Colonic mucosa (tissue), 4 donors: ENCODE results near the gene FGF19. TPM values are rescaled to one million over a fixed set of nuclear protein-coding genes. Genes with fewer than 3 reads are reported as not detected.

Experiments
- DNase-seq: peaks from one replicate; pipeline ENCODE4 v3.0.0-alpha.2; 2020
- H3K27ac ChIP-seq: fragments of 200-600 bp; one replicate; pipeline ENCODE4 v1.8.0; 2021
- H3K27me3 ChIP-seq: fragments of 200-600 bp; one replicate; pipeline ENCODE4 v1.8.0; 2021
- H3K36me3 ChIP-seq: fragments of 200-600 bp; one replicate; pipeline ENCODE4 v1.8.0; 2021
- H3K4me1 ChIP-seq: fragments of 200-600 bp; one replicate; pipeline ENCODE4 v1.8.0; 2021; ENCODE audit warnings: mild to moderate bottlenecking
- H3K4me3 ChIP-seq: fragments of 200-600 bp; one replicate; pipeline ENCODE4 v1.8.0; 2021
- H3K9ac ChIP-seq, 2 donors: one replicate each; pipeline ENCODE4 v1.7.0; 2013; ENCODE audit warnings: control low read depth in 2 of 2, low read depth in 2 of 2, low read length in 2 of 2
- H3K9me3 ChIP-seq: fragments of 200-600 bp; one replicate; pipeline ENCODE4 v1.8.0; 2021
- intact Hi-C: fragments of 100-400 bp; cut with DNase I; formaldehyde crosslinking; loops from one replicate; pipeline ENCODE4 v1.14.1; 2022
- total RNA-seq, 2 donors: library from RNA; stranded (reverse); fragmentation: NEBNext Ultra II Directional in 1 of 2; extraction: Animal tissue kit (Norgen Biotek cat#: 25700) in 1 of 2; gene quantifications; one replicate each; pipeline ENCODE4 v1.2.1, GENCODE V29; 2021
- TF ChIP-seq, protein P1 (sequence below): fragments of 200-600 bp; IDR thresholded peaks from one replicate; pipeline ENCODE4 v1.8.0; 2022; ENCODE audit warnings: antibody characterized with exemption, mild to moderate bottlenecking
- donor health status: healthy.
- donor health status: DM: no; HTN: no; CAD: no.
- donor health status: DM: no; HTN: no; CAD: no.

Gene FGF19
- total RNA-seq, 2 donors from 2014 or later = 0.22 TPM; not detected in 1

DNA sequence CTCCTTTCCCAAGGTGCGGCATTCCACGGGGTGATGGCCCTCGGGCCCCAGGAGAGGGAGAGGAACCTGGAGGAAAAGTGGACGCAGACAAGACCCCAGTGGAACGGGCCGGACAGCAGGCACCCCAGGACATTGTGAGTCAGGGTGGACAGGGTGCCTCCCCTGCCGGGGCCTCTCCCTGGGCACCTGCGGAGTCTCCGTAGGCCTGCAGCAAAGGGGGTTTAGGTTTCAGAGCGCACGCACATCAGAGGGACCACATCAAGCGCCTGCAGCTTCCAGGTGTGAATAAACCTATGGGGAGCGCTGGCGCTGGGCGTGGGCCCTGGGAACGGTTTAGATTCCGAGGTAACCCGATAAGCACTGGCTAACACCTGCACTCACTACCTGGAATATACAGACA lies 22.7 kb upstream of the FGF19 start:
- H3K36me3 ChIP-seq = no peaks in the 10 kb centered on the region
- no peak overlapping the region for H3K9ac ChIP-seq
- no peak overlapping the region for H3K27ac ChIP-seq
- DNase-seq = no peak
- TF ChIP-seq, protein P1, sequence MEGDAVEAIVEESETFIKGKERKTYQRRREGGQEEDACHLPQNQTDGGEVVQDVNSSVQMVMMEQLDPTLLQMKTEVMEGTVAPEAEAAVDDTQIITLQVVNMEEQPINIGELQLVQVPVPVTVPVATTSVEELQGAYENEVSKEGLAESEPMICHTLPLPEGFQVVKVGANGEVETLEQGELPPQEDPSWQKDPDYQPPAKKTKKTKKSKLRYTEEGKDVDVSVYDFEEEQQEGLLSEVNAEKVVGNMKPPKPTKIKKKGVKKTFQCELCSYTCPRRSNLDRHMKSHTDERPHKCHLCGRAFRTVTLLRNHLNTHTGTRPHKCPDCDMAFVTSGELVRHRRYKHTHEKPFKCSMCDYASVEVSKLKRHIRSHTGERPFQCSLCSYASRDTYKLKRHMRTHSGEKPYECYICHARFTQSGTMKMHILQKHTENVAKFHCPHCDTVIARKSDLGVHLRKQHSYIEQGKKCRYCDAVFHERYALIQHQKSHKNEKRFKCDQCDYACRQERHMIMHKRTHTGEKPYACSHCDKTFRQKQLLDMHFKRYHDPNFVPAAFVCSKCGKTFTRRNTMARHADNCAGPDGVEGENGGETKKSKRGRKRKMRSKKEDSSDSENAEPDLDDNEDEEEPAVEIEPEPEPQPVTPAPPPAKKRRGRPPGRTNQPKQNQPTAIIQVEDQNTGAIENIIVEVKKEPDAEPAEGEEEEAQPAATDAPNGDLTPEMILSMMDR = no peak
- no peaks in the 10 kb centered on the region for H3K4me1 ChIP-seq
- H3K9me3 ChIP-seq = no peaks in the 10 kb centered on the region
- no peak overlapping the region for H3K4me3 ChIP-seq
- peaks cover 3% of the 10 kb centered on the region for H3K27me3 ChIP-seq
- intact Hi-C loops = no loop called here

DNA sequence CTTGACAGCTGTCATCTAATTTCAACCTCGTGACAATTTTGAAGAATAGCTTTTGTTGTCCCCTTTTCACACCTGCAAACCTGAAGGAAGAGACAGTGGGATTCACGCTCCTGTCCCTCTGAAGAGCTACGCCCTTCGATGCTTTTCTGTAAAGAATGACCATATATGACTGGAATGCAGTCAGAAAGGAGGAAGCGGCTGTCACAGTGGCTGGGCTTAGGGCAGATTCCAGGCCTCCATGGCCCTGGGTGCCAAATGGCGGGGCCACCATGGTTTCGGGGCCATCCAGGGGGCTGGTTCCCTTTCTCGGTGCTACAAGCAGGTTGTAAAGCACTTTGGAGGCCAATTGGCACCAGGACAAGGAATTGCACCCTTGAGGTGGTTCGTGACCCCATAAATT lies 22.2 kb upstream of the FGF19 start:
- no peak for DNase-seq
- Histone ChIP-seq H3K4me1 (no peaks in the 10 kb centered on the region), H3K27me3 (peaks cover 3% of the 10 kb centered on the region), H3K27ac (no peak overlapping the region), H3K9ac (no peak overlapping the region), H3K4me3 (no peak overlapping the region), H3K9me3 (no peaks in the 10 kb centered on the region), H3K36me3 (no peaks in the 10 kb centered on the region)
- TF ChIP-seq, protein P1 = no peak
- intact Hi-C loops = no loop called here

DNA sequence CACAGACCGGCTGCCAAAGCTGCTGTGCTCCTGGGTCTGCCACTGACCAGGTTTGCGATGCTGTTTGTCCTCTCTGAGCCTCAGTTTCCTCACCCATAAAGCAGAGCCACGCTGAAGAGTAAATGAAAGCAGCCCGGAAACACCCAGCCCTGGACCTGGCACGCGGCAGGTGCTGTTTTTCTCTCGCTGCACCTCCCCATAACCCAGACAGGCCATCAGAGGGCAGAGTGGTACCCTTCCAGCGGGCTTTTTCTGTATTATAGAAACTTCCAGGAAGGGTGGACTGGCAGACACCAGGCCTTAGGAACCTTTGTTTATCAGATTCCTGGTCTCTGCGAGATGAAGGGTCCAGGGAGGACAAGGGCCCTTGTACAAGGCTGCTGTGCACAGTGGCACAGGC lies 17.9 kb upstream of the FGF19 start:
- H3K27ac ChIP-seq = no peak overlapping the region
- TF ChIP-seq, protein P1 = no peak
- intact Hi-C loops = no loop called here
- no peaks in the 10 kb centered on the region for H3K4me1 ChIP-seq
- peaks cover 3% of the 10 kb centered on the region for H3K27me3 ChIP-seq
- H3K9me3 ChIP-seq = no peaks in the 10 kb centered on the region
- DNase-seq = no peak
- H3K36me3 ChIP-seq = no peaks in the 10 kb centered on the region
- H3K4me3 ChIP-seq = no peak overlapping the region
- H3K9ac ChIP-seq = no peak overlapping the region

DNA sequence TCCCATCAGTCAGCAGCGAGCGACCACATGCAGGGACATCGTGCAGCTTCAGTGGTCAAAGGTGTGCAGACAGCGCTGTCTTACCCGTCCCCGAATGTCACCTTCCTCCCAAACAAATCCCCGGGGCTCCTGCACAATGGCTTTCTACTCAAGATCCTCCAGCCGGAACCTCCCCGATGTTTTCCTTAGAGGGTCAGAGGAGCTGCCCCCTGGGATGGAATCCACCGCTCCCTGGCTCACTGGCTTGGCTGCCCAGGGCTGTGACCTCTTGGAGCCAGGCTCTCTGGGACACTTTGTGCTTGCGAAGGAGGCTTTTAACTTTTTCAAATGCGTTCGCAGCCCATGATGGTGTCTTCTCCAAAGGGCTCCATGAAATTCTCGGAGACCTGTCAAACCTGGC lies 17.3 kb upstream of the FGF19 start:
- Histone ChIP-seq H3K27me3 (peaks cover 3% of the 10 kb centered on the region), H3K9ac (no peak overlapping the region), H3K4me3 (no peak overlapping the region), H3K36me3 (no peaks in the 10 kb centered on the region), H3K27ac (no peak overlapping the region), H3K9me3 (no peaks in the 10 kb centered on the region), H3K4me1 (no peaks in the 10 kb centered on the region)
- intact Hi-C loops = no loop called here
- TF ChIP-seq, protein P1 = no peak
- no peak for DNase-seq

DNA sequence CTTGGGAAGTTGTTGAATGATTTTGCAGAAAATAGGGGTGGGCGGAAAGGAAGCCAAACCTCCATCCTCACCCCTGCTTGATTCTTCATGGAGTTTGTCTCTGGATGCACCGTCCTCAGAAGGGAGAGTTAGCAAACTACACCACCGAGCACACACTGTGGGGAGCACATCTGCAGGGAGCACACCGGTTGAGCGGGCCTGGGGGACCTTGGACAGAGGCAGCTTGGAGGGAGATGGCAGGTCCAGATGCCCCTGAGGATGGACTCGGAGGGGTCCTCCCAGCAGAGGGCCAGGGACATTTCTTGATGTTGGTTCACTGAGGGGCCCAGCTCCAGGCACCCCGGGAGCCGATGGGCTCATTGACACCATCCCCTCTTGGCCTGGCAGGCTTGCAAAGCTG lies 15.1 kb upstream of the FGF19 start:
- Histone ChIP-seq H3K4me1 (no peaks in the 10 kb centered on the region), H3K4me3 (no peak overlapping the region), H3K27ac (no peak overlapping the region), H3K36me3 (no peaks in the 10 kb centered on the region), H3K27me3 (peaks cover 3% of the 10 kb centered on the region), H3K9ac (no peak overlapping the region), H3K9me3 (no peaks in the 10 kb centered on the region)
- TF ChIP-seq, protein P1 = no peak
- intact Hi-C loops = no loop called here
- no peak for DNase-seq

DNA sequence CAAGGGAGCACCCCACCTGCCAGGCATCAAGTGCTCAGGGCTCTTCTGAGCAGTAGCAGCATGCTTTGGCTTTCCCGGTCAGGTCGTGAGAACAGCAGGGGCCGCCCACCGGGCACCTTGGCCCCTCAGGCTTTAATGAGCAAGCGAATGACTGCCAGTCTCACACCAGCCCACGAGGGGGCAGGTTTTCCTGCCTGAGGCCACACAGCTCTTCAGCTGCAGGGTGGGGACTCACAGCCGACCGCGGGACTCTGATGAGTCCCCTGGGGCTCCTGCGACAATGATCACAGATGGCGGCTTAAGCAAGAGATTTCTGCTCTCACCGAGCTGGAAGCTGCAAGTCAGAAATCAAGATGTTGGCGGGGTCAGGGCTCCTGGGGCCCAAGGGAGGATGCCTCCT lies 14.3 kb upstream of the FGF19 start:
- peaks cover 3% of the 10 kb centered on the region for H3K27me3 ChIP-seq
- DNase-seq = no peak
- no peaks in the 10 kb centered on the region for H3K9me3 ChIP-seq
- H3K4me1 ChIP-seq = no peaks in the 10 kb centered on the region
- TF ChIP-seq, protein P1 = no peak
- no peak overlapping the region for H3K4me3 ChIP-seq
- H3K36me3 ChIP-seq = no peaks in the 10 kb centered on the region
- no peak overlapping the region for H3K27ac ChIP-seq
- intact Hi-C loops = no loop called here
- no peak overlapping the region for H3K9ac ChIP-seq
